Astrocyte (in vitro differentiated cells and primary cell): Measurements from ENCODE around the gene ARHGEF37. TPM values are rescaled to one million over a fixed set of nuclear protein-coding genes. Genes with fewer than 3 reads are reported as not detected.

ENCODE experiments used
- DNase-seq: peaks from one replicate; pipeline ENCODE4 v3.0.0-alpha.2; 2010; ENCODE audit warnings: low read depth
- FAIRE-seq: peaks from 2 replicates; lab custom pipeline; 2011; peaks lifted over from hg19 to GRCh38; lab: Jason Lieb, UNC
- H2AFZ ChIP-seq: 2 replicates; pipeline ENCODE4 v1.6.0; 2012; ENCODE audit warnings: low read depth, low read length, inconsistent platforms
- H3K27ac ChIP-seq: 2 replicates; pipeline ENCODE4 v1.5.1; 2011; ENCODE audit warnings: low read depth, low read length, inconsistent platforms
- H3K27me3 ChIP-seq: 2 replicates; pipeline ENCODE4 v1.6.0; 2011; ENCODE audit warnings: low read length, inconsistent platforms; ENCODE audit not compliant: insufficient read depth
- H3K36me3 ChIP-seq: 2 replicates; pipeline ENCODE4 v1.5.1; 2011; ENCODE audit warnings: low read length, inconsistent platforms; ENCODE audit not compliant: insufficient read depth
- H3K4me1 ChIP-seq: 2 replicates; pipeline ENCODE4 v1.5.1; 2011; ENCODE audit warnings: low read length, inconsistent platforms; ENCODE audit not compliant: insufficient read depth
- H3K4me2 ChIP-seq: 2 replicates; pipeline ENCODE4 v1.6.0; 2012; ENCODE audit warnings: low read length, inconsistent platforms
- H3K4me3 ChIP-seq: 2 replicates; pipeline ENCODE4 v1.5.1; 2011; ENCODE audit warnings: low read depth, mild to moderate bottlenecking, low read length, inconsistent platforms; ENCODE audit not compliant: insufficient read depth
- H3K79me2 ChIP-seq: 2 replicates; pipeline ENCODE4 v1.6.0; 2012; ENCODE audit warnings: mild to moderate bottlenecking, low read length, inconsistent platforms; ENCODE audit not compliant: insufficient read depth
- H3K9ac ChIP-seq: 2 replicates; pipeline ENCODE4 v1.6.0; 2012; ENCODE audit warnings: mild to moderate bottlenecking, low read length, inconsistent platforms
- H3K9me3 ChIP-seq: 2 replicates; pipeline ENCODE4 v1.5.1; 2012; ENCODE audit warnings: low read depth, mild to moderate bottlenecking, low read length, inconsistent platforms; ENCODE audit not compliant: insufficient read depth
- H4K20me1 ChIP-seq: 2 replicates; pipeline ENCODE4 v1.6.0; 2012; ENCODE audit warnings: low read length, inconsistent platforms; ENCODE audit not compliant: insufficient read depth
- H3K27ac Mint-ChIP-seq: one replicate; pipeline ENCODE4 v1.8.0; 2021; ENCODE audit warnings: mild to moderate bottlenecking, mixed read lengths; ENCODE audit not compliant: unreplicated experiment
- H3K27me3 Mint-ChIP-seq: one replicate; pipeline ENCODE4 v1.8.0; 2021; ENCODE audit warnings: low read depth, mixed read lengths; ENCODE audit not compliant: unreplicated experiment
- H3K36me3 Mint-ChIP-seq: one replicate; pipeline ENCODE4 v1.8.0; 2021; ENCODE audit warnings: low read depth, mixed read lengths; ENCODE audit not compliant: unreplicated experiment
- H3K4me1 Mint-ChIP-seq: one replicate; pipeline ENCODE4 v1.8.0; 2021; ENCODE audit warnings: low read depth, mixed read lengths; ENCODE audit not compliant: unreplicated experiment
- H3K4me3 Mint-ChIP-seq: one replicate; pipeline ENCODE4 v1.8.0; 2021; ENCODE audit warnings: mild to moderate bottlenecking, moderate library complexity, mixed read lengths; ENCODE audit not compliant: unreplicated experiment
- H3K9me3 Mint-ChIP-seq: one replicate; pipeline ENCODE4 v1.8.0; 2021; ENCODE audit warnings: mild to moderate bottlenecking, mixed read lengths; ENCODE audit not compliant: unreplicated experiment
- EZH2 ChIP-seq: IDR thresholded peaks from 2 replicates; pipeline ENCODE4 v1.6.1; 2012; ENCODE audit warnings: mild to moderate bottlenecking, low read length, inconsistent platforms; ENCODE audit not compliant: insufficient read depth
- total RNA-seq: library from RNA; stranded (reverse); gene quantifications from 2 replicates; pipeline ENCODE4 v1.2.1, GENCODE V29; 2021
- TF ChIP-seq, protein P1 (sequence below): IDR thresholded peaks from 2 replicates; pipeline ENCODE4 v1.5.1; 2011; ENCODE audit warnings: low read depth, mild to moderate bottlenecking, inconsistent platforms, low read length, moderate library complexity; ENCODE audit not compliant: insufficient read depth

The ARHGEF37 gene
- total RNA-seq, 1 donor from 2014 or later, result 2.3 TPM

GRCh38 chr5:149654231-149654630, 72.9 kb downstream of the ARHGEF37 start:
- Histone ChIP-seq H3K4me2 (no peak overlapping the region), H3K27ac (no peak overlapping the region), H3K9me3 (no peaks in the 10 kb centered on the region), H3K4me1 (no peaks in the 10 kb centered on the region), H3K9ac (no peak overlapping the region), H3K79me2 (no peaks in the 10 kb centered on the region), H3K27me3 (peaks cover 4% of the 10 kb centered on the region), H3K4me3 (no peak overlapping the region), H2AFZ (no peak overlapping the region), H4K20me1 (no peaks in the 10 kb centered on the region), H3K36me3 (no peaks in the 10 kb centered on the region)
- H3K4me3 Mint-ChIP-seq, result no peak overlapping the region
- no peak for TF ChIP-seq EZH2
- TF ChIP-seq, protein P1, sequence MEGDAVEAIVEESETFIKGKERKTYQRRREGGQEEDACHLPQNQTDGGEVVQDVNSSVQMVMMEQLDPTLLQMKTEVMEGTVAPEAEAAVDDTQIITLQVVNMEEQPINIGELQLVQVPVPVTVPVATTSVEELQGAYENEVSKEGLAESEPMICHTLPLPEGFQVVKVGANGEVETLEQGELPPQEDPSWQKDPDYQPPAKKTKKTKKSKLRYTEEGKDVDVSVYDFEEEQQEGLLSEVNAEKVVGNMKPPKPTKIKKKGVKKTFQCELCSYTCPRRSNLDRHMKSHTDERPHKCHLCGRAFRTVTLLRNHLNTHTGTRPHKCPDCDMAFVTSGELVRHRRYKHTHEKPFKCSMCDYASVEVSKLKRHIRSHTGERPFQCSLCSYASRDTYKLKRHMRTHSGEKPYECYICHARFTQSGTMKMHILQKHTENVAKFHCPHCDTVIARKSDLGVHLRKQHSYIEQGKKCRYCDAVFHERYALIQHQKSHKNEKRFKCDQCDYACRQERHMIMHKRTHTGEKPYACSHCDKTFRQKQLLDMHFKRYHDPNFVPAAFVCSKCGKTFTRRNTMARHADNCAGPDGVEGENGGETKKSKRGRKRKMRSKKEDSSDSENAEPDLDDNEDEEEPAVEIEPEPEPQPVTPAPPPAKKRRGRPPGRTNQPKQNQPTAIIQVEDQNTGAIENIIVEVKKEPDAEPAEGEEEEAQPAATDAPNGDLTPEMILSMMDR, result no peak
- H3K36me3 Mint-ChIP-seq, result peaks cover 1% of the 10 kb centered on the region
- peaks cover 14% of the 10 kb centered on the region for H3K27me3 Mint-ChIP-seq
- no peaks in the 10 kb centered on the region for H3K4me1 Mint-ChIP-seq
- DNase-seq, result no peak
- no peaks in the 10 kb centered on the region for H3K9me3 Mint-ChIP-seq
- no peak overlapping the region for H3K27ac Mint-ChIP-seq
- no peak for FAIRE-seq

DNA sequence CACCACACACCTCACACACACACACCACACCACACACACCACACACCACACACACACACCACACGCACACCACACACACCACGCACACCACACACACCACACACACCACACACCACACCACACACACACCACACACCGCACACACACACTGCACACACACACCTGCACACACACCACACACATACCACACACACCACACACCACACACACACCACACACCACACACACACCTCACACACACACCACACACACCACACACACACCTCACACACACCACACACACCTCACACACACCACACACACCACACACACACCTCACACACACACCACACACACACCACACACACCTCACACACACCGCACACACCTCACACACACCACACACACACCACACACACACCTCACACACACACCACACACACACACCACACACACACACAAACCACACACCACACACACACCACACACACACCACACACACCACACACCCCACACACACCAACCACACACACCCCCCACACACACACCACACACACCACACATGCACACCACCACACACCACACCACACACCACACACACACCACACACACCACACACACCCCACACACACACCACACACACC, 73.7 kb downstream of the ARHGEF37 start:
- H3K4me2 ChIP-seq, result no peak overlapping the region
- no peak overlapping the region for H2AFZ ChIP-seq
- no peaks in the 10 kb centered on the region for H3K79me2 ChIP-seq
- no peaks in the 10 kb centered on the region for H3K36me3 ChIP-seq
- Mint-ChIP-seq H3K9me3 (no peaks in the 10 kb centered on the region), H3K27ac (no peak overlapping the region), H3K4me1 (no peaks in the 10 kb centered on the region), H3K27me3 (peaks cover 17% of the 10 kb centered on the region), H3K4me3 (no peak overlapping the region), H3K36me3 (peaks cover 1% of the 10 kb centered on the region)
- peaks cover 6% of the 10 kb centered on the region for H3K27me3 ChIP-seq
- H3K9me3 ChIP-seq, result no peaks in the 10 kb centered on the region
- no peaks in the 10 kb centered on the region for H3K4me1 ChIP-seq
- no peak overlapping the region for H3K4me3 ChIP-seq
- TF ChIP-seq, protein P1, result no peak
- no peak for TF ChIP-seq EZH2
- DNase-seq (no peak), FAIRE-seq (peak; percentile 23)
- no peak overlapping the region for H3K27ac ChIP-seq
- H4K20me1 ChIP-seq, result no peaks in the 10 kb centered on the region
- H3K9ac ChIP-seq, result no peak overlapping the region

- H3K27me3 Mint-ChIP-seq, result peaks cover 17% of the 10 kb centered on the region
- Histone ChIP-seq H3K79me2 (no peaks in the 10 kb centered on the region), H4K20me1 (no peaks in the 10 kb centered on the region), H2AFZ (no peak overlapping the region), H3K4me2 (no peak overlapping the region), H3K4me1 (no peaks in the 10 kb centered on the region), H3K9me3 (no peaks in the 10 kb centered on the region), H3K27me3 (peaks cover 9% of the 10 kb centered on the region), H3K9ac (no peak overlapping the region), H3K27ac (no peak overlapping the region), H3K36me3 (no peaks in the 10 kb centered on the region), H3K4me3 (no peak overlapping the region)
- no peaks in the 10 kb centered on the region for H3K9me3 Mint-ChIP-seq
- no peaks in the 10 kb centered on the region for H3K4me1 Mint-ChIP-seq
- H3K27ac Mint-ChIP-seq, result no peak overlapping the region
- no peak overlapping the region for H3K4me3 Mint-ChIP-seq
- no peak for TF ChIP-seq EZH2
- TF ChIP-seq, protein P1, result peak; percentile 53
- FAIRE-seq, result no peak
- DNase-seq, result no peak
- peaks cover 1% of the 10 kb centered on the region for H3K36me3 Mint-ChIP-seq
Measured at GRCh38 chr5:149656576-149657182, 75.4 kb downstream of the ARHGEF37 start.
